OCI-LY1 (cell line): ENCODE results near the gene CAMK4.
A peak's percentile ranks its signal among the peaks of the same experiment; 100 is the strongest.

ENCODE experiments used
- H2AFZ ChIP-seq: fragments of 200-600 bp; sonication (generic), shearing (Covaris generic); 2 replicates; pipeline ENCODE4 v1.6.0; 2014; ENCODE audit warnings: antibody characterized with exemption, mild to moderate bottlenecking, low read length
- H3F3A ChIP-seq: fragments of 200-600 bp; sonication (generic), shearing (Covaris generic); 2 replicates; pipeline ENCODE4 v1.6.0; 2014; ENCODE audit warnings: mild to moderate bottlenecking, antibody characterized with exemption, low read length, moderate library complexity; ENCODE audit not compliant: insufficient read depth
- H3K27ac ChIP-seq: fragments of 200-600 bp; sonication (generic); 2 replicates; pipeline ENCODE4 v1.5.1; 2014; ENCODE audit warnings: low read length, mixed run types, mild to moderate bottlenecking, low read depth; ENCODE audit not compliant: poor library complexity, severe bottlenecking
- H3K27me3 ChIP-seq: fragments of 200-600 bp; sonication (generic); 2 replicates; pipeline ENCODE4 v1.6.0; 2014; ENCODE audit warnings: antibody characterized with exemption, mild to moderate bottlenecking, low read length, moderate library complexity; ENCODE audit not compliant: insufficient read depth
- H3K36me3 ChIP-seq: fragments of 200-600 bp; sonication (generic); 2 replicates; pipeline ENCODE4 v1.6.1; 2014; ENCODE audit warnings: mild to moderate bottlenecking, antibody characterized with exemption, low read length, moderate library complexity, mixed read lengths; ENCODE audit not compliant: insufficient read depth
- H3K4me1 ChIP-seq: fragments of 200-600 bp; sonication (generic); 2 replicates; pipeline ENCODE4 v1.5.1; 2014; ENCODE audit warnings: mild to moderate bottlenecking, low read length, moderate library complexity; ENCODE audit not compliant: insufficient read depth, severe bottlenecking
- H3K4me2 ChIP-seq: fragments of 200-600 bp; sonication (generic), shearing (Covaris generic); 2 replicates; pipeline ENCODE4 v1.6.1; 2014; ENCODE audit warnings: low read length
- H3K4me3 ChIP-seq: fragments of 200-600 bp; sonication (generic); 2 replicates; pipeline ENCODE4 v1.5.1; 2014; ENCODE audit warnings: low read length, low read depth, mild to moderate bottlenecking, mixed read lengths; ENCODE audit not compliant: poor library complexity, severe bottlenecking
- H3K79me2 ChIP-seq: fragments of 200-600 bp; shearing (Covaris generic); 2 replicates; pipeline ENCODE4 v1.6.1; 2016; ENCODE audit warnings: mixed run types, low read length, mixed read lengths; ENCODE audit not compliant: insufficient read depth
- H3K9ac ChIP-seq: fragments of 200-600 bp; sonication (generic), shearing (Covaris generic); 2 replicates; pipeline ENCODE4 v1.6.1; 2014; ENCODE audit warnings: mild to moderate bottlenecking, low read length, mixed read lengths
- H3K9me2 ChIP-seq: fragments of 200-600 bp; sonication (generic), shearing (Covaris generic); 2 replicates; pipeline ENCODE4 v1.6.1; 2014; ENCODE audit warnings: low read depth, mild to moderate bottlenecking, low read length, mixed read lengths
- H3K9me3 ChIP-seq: fragments of 200-600 bp; shearing (Covaris generic); 2 replicates; pipeline ENCODE4 v1.6.1; 2014; ENCODE audit warnings: low read length, mixed read lengths
- H4K20me1 ChIP-seq: fragments of 200-600 bp; sonication (generic), shearing (Covaris generic); 2 replicates; pipeline ENCODE4 v1.6.0; 2016; ENCODE audit warnings: mild to moderate bottlenecking, low read length; ENCODE audit not compliant: insufficient read depth
- CTCF ChIP-seq: fragments of 200-600 bp; sonication (generic), shearing (Covaris generic); IDR thresholded peaks from 2 replicates; pipeline ENCODE4 v1.5.1; 2017; ENCODE audit warnings: mild to moderate bottlenecking, antibody characterized with exemption, low read length, moderate library complexity, mixed read lengths
- EZH2 ChIP-seq: fragments of 200-600 bp; sonication (generic), shearing (Covaris generic); IDR thresholded peaks from 2 replicates; pipeline ENCODE4 v1.8.0; 2017; ENCODE audit warnings: borderline replicate concordance, mixed run types, mild to moderate bottlenecking, antibody characterized with exemption, low read length, moderate library complexity, mixed read lengths

CAMK4 gene

GRCh38 chr5:111461255-111461671 is 237.1 kb downstream of the CAMK4 start:
- no peak overlapping the region for H3K27ac ChIP-seq
- H3K4me2 ChIP-seq: no peak overlapping the region
- H3K4me3 ChIP-seq: no peak overlapping the region
- no peaks in the 10 kb centered on the region for H4K20me1 ChIP-seq
- H3K9me3 ChIP-seq: no peaks in the 10 kb centered on the region
- no peaks in the 10 kb centered on the region for H3F3A ChIP-seq
- H3K4me1 ChIP-seq: no peaks in the 10 kb centered on the region
- no peak overlapping the region for H2AFZ ChIP-seq
- no peak overlapping the region for H3K9ac ChIP-seq
- no peak for TF ChIP-seq EZH2
- peak; percentile 52 for TF ChIP-seq CTCF
- no peaks in the 10 kb centered on the region for H3K9me2 ChIP-seq
- H3K79me2 ChIP-seq: no peaks in the 10 kb centered on the region
- peaks cover 48% of the 10 kb centered on the region for H3K36me3 ChIP-seq
- H3K27me3 ChIP-seq: no peaks in the 10 kb centered on the region

- Histone ChIP-seq H3K27ac (no peak overlapping the region), H3K79me2 (no peaks in the 10 kb centered on the region), H3K4me1 (no peaks in the 10 kb centered on the region), H3F3A (no peaks in the 10 kb centered on the region), H4K20me1 (no peaks in the 10 kb centered on the region), H3K4me2 (no peak overlapping the region), H3K27me3 (no peaks in the 10 kb centered on the region), H3K36me3 (peaks cover 43% of the 10 kb centered on the region), H2AFZ (no peak overlapping the region), H3K9ac (no peak overlapping the region), H3K4me3 (no peak overlapping the region), H3K9me2 (no peaks in the 10 kb centered on the region), H3K9me3 (no peaks in the 10 kb centered on the region)
- TF ChIP-seq CTCF (no peak), EZH2 (no peak)
Measured at GRCh38 chr5:111461934-111462333, 237.8 kb downstream of the CAMK4 start.

GRCh38 chr5:111463311-111463710 is 239.1 kb downstream of the CAMK4 start:
- Histone ChIP-seq H3K9me2 (no peaks in the 10 kb centered on the region), H2AFZ (no peak overlapping the region), H3K27me3 (no peaks in the 10 kb centered on the region), H3K4me3 (no peak overlapping the region), H4K20me1 (no peaks in the 10 kb centered on the region), H3K79me2 (no peaks in the 10 kb centered on the region), H3K36me3 (peaks cover 43% of the 10 kb centered on the region), H3F3A (no peaks in the 10 kb centered on the region), H3K9ac (no peak overlapping the region), H3K27ac (no peak overlapping the region), H3K9me3 (no peaks in the 10 kb centered on the region), H3K4me1 (no peaks in the 10 kb centered on the region), H3K4me2 (no peak overlapping the region)
- TF ChIP-seq CTCF (no peak), EZH2 (no peak)
